HG03103 (cell line): ENCODE results near the gene CHST10.
"Not testable (repeated sequence)": the region's sequence is repeated elsewhere in the genome, so short reads cannot be mapped to it uniquely, and the experiment has no call there.

Source experiments
- ATAC-seq: cut with Tn5 transposase; IDR thresholded peaks from one replicate; pipeline ENCODE4 v1.9.1; 2021; ENCODE audit warnings: low read depth; ENCODE audit not compliant: unreplicated experiment

The CHST10 gene

DNA sequence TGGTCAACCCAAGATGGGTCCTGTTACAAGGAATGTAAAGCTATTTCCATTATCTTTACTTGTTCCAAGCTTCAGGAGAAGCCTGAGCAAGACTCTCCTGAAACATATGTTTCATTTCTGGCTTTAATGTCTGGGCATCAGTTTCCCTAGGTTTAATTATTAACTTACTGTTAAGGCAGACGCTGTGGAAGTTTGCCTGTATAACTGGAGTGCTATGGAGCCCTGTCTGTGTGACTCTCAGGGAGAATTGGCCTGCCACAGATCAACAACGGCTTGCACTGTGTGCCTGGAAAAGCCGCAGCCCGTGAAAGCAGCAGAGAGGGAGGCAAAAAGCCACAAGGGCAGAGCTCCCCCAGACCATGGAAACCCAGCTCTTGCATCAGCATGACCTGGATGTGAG lies 73.0 kb downstream of the CHST10 start:
- no peak for ATAC-seq

DNA sequence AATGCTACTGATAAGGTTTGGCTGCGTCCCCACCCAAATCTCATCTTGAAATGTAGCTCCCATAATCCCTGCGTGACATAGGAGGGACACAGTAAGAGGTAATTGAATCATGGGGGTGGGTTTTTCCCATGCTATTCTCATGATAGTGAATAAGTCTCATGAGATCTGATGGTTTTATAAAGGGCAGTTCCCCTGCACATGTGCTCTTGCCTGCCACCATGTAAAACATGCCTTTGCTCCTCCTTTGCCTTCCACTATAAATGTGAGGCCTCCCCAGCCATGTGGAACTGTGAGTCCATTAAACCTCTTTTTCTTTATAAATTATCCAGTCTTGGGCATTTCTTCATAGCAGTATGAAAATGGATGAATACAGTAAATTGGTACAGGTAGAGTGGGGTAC lies 75.0 kb downstream of the CHST10 start:
- ATAC-seq: not testable (repeated sequence)
